SK-N-MC (cell line): ENCODE data around the gene TMEM63A.

Experiments
- DNase-seq: peaks from one replicate; pipeline ENCODE4 v3.0.0-alpha.2; 2011; ENCODE audit warnings: low read depth, low spot score
- H3K27ac ChIP-seq: fragments of 200-600 bp; sonication (generic); 2 replicates; pipeline ENCODE4 v1.5.1; 2016; ENCODE audit warnings: mixed run types
- H3K36me3 ChIP-seq: fragments of 200-600 bp; sonication (generic); 2 replicates; pipeline ENCODE4 v1.6.1; 2017; ENCODE audit warnings: antibody characterized with exemption, low read length, mixed read lengths; ENCODE audit not compliant: insufficient read depth
- H3K4me3 ChIP-seq: fragments of 200-600 bp; sonication (generic); 2 replicates; pipeline ENCODE4 v1.5.1; 2016
- H3K9ac ChIP-seq: fragments of 200-600 bp; sonication (generic); 2 replicates; pipeline ENCODE4 v1.8.0; 2017; ENCODE audit warnings: mixed run types, mixed read lengths; ENCODE audit not compliant: insufficient read length
- H3K9me3 ChIP-seq: fragments of 200-600 bp; sonication (generic); 2 replicates; pipeline ENCODE4 v1.6.1; 2017; ENCODE audit warnings: low read depth, mild to moderate bottlenecking, antibody characterized with exemption, low read length, moderate library complexity, mixed read lengths
- EZH2 ChIP-seq: fragments of 200-600 bp; sonication (generic); IDR thresholded peaks from one replicate; pipeline ENCODE4 v1.6.1; 2017; ENCODE audit warnings: antibody characterized with exemption
- FOXP2 ChIP-seq: optimal IDR thresholded peaks from 2 replicates; pipeline ENCODE3; 2011; ENCODE audit warnings: mild to moderate bottlenecking, moderate library complexity; ENCODE audit not compliant: insufficient read depth; ENCODE audit errors: extremely low read length, control extremely low read depth
- POLR2AphosphoS5 ChIP-seq: IDR thresholded peaks from 2 replicates; pipeline ENCODE4 v1.6.1; 2012; ENCODE audit warnings: mild to moderate bottlenecking, low read depth, low read length, borderline replicate concordance

TMEM63A gene

GRCh38 chr1:225876900-225877510, 5.2 kb downstream of the TMEM63A start:
- Histone ChIP-seq H3K27ac (no peak overlapping the region), H3K4me3 (no peak overlapping the region), H3K9ac (no peak overlapping the region), H3K9me3 (no peaks in the 10 kb centered on the region), H3K36me3 (no peaks in the 10 kb centered on the region)
- DNase-seq = no peak
- TF ChIP-seq EZH2 (no peak), FOXP2 (no peak), POLR2AphosphoS5 (no peak)

DNA sequence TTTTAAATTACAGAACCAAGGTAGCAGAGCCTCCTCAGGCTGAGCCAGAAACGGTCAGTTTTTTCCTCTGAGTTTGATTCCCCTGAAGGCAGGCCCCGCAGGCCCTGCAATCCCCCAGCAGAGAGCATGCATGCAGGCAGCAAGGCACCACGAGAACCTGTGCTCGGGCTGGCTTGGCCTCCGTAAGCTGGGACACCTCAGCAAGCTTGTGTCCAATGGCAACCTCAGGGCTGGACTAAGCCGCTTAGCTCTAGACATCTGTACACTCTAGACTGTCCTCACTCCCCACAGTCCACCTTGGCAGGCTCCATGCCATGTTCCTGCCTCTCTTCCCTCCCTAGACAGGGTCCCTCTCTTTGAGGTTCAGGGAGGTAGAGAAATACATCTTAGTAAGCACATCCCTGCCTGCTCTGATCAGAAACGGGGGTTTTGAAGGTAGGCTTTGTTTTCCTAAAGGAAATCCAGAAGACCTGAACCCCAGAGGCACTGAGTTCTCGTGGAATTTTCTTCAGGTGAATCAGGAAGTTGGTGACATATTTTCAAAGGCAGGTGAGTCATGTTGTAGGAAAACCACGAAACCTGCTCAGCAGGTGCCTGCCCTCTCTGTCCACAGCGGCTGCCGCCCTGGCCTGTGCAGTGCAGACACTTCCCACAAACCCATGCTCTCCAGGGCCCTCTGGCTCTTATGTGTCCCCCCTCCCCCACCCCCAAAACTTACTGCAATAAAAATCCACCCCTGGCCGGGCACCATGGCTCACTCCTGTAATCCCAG, 7.0 kb downstream of the TMEM63A start:
- no peaks in the 10 kb centered on the region for H3K9me3 ChIP-seq
- no peak overlapping the region for H3K9ac ChIP-seq
- no peak overlapping the region for H3K4me3 ChIP-seq
- no peak for DNase-seq
- TF ChIP-seq FOXP2 = no peak
- TF ChIP-seq EZH2 = no peak
- TF ChIP-seq POLR2AphosphoS5 = no peak
- no peaks in the 10 kb centered on the region for H3K36me3 ChIP-seq
- no peak overlapping the region for H3K27ac ChIP-seq

DNA sequence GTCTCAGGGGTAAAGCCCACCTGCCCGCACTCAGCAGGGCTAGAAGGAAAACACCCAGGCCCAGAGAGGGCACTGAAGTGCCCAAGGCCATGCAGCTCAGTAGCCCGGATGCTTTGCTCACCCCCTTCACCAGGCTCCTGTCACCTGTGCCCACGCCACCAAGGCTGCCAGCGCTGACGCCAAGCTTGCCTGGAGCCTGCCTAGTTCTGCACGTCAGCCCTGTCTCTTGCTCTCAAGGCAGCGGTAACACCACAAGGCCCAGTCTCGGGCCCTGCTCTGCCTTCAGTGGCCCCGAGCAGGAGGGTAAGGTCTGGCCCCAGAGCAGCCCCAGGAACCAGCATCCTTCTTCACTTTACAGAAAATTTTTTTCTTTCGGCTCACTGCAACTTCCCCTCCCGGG, 7.7 kb downstream of the TMEM63A start:
- DNase-seq = no peak
- Histone ChIP-seq H3K9ac (no peak overlapping the region), H3K27ac (no peak overlapping the region), H3K36me3 (no peaks in the 10 kb centered on the region), H3K9me3 (no peaks in the 10 kb centered on the region), H3K4me3 (no peak overlapping the region)
- TF ChIP-seq FOXP2 = no peak
- TF ChIP-seq POLR2AphosphoS5 = no peak
- TF ChIP-seq EZH2 = no peak

DNA sequence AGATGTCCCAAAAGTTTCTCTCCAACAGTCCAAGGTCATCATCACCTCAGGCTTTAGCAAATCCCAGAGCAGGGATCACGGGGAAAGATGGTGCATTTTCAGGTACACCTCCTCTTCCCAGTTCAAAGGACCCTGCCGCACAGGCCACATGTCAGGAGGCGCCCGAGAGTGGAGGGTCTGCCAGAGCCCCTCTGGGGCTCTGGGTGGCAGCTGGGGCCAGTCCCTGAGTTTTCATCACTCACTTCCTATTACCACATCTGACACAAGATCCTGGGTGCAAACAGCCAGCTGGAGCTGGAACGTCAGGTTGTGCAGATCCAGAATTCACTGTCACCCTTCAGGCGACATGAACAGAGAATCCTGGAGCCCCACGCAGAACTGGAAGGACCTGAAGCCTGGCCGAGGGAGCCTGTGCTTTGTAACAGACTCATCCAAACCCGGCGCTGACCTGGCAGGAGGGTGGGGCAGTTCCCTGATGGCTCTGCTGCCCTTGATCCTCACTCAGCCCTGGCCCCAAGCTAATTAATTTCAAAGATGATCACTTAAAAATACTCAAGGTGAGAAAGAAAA, 8.8 kb downstream of the TMEM63A start:
- TF ChIP-seq EZH2 (no peak), FOXP2 (no peak), POLR2AphosphoS5 (no peak)
- no peak overlapping the region for H3K27ac ChIP-seq
- no peak overlapping the region for H3K4me3 ChIP-seq
- no peak overlapping the region for H3K9ac ChIP-seq
- H3K9me3 ChIP-seq = no peaks in the 10 kb centered on the region
- DNase-seq = no peak
- H3K36me3 ChIP-seq = no peaks in the 10 kb centered on the region

DNA sequence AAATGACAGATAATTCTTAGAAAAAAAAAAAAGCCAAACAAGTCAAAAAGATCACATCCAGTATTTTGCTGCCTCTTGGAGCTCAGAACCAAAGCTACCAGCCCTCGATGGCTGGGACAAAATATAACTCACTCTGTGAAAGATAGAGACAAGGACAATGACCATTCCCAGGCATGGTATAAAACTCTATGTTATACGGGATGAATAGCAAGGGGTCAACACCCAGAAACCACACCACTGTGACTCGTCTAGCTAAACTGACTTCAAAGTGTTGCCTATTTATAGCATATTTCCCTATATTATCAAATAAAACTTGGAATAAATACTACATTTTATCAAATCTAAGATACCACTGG, 10.1 kb downstream of the TMEM63A start:
- no peak for TF ChIP-seq FOXP2
- no peak for TF ChIP-seq EZH2
- no peak for TF ChIP-seq POLR2AphosphoS5
- DNase-seq = no peak
- H3K27ac ChIP-seq = no peak overlapping the region
- H3K36me3 ChIP-seq = no peaks in the 10 kb centered on the region
- H3K4me3 ChIP-seq = no peak overlapping the region
- H3K9me3 ChIP-seq = no peaks in the 10 kb centered on the region
- no peak overlapping the region for H3K9ac ChIP-seq

- no peaks in the 10 kb centered on the region for H3K9me3 ChIP-seq
- H3K36me3 ChIP-seq = no peaks in the 10 kb centered on the region
- H3K4me3 ChIP-seq = no peak overlapping the region
- DNase-seq = no peak
- H3K9ac ChIP-seq = no peak overlapping the region
- no peak overlapping the region for H3K27ac ChIP-seq
- TF ChIP-seq FOXP2 = no peak
- no peak for TF ChIP-seq EZH2
- no peak for TF ChIP-seq POLR2AphosphoS5
Measured at GRCh38 chr1:225871359-225872074, 10.7 kb downstream of the TMEM63A start.

- Histone ChIP-seq H3K27ac (no peak overlapping the region), H3K9me3 (no peaks in the 10 kb centered on the region), H3K9ac (no peak overlapping the region), H3K36me3 (no peaks in the 10 kb centered on the region), H3K4me3 (no peak overlapping the region)
- TF ChIP-seq EZH2 (no peak), FOXP2 (no peak), POLR2AphosphoS5 (no peak)
- no peak for DNase-seq
Measured at GRCh38 chr1:225870911-225871310, 11.3 kb downstream of the TMEM63A start.
